PC-3 (cell line): ENCODE data around the gene ATP2B3.

Experiments used
- EZH2 ChIP-seq: fragments of 300-600 bp; sonication (generic); IDR thresholded peaks from one replicate; pipeline ENCODE4 v1.6.1; 2017; ENCODE audit warnings: antibody characterized with exemption, mild to moderate bottlenecking, low read length; ENCODE audit not compliant: unreplicated experiment
- EZH2phosphoT487 ChIP-seq: fragments of 300-600 bp; sonication (generic); IDR thresholded peaks from 2 replicates; pipeline ENCODE4 v1.6.1; 2018; ENCODE audit warnings: mild to moderate bottlenecking, antibody characterized with exemption, low read length, borderline replicate concordance
- TF ChIP-seq, protein P1 (sequence below): fragments of 300-600 bp; sonication (generic); conservative IDR thresholded peaks from 2 replicates; pipeline ENCODE4 v1.5.1; 2017; ENCODE audit warnings: antibody characterized with exemption, low read depth, mild to moderate bottlenecking, low read length

DNA sequence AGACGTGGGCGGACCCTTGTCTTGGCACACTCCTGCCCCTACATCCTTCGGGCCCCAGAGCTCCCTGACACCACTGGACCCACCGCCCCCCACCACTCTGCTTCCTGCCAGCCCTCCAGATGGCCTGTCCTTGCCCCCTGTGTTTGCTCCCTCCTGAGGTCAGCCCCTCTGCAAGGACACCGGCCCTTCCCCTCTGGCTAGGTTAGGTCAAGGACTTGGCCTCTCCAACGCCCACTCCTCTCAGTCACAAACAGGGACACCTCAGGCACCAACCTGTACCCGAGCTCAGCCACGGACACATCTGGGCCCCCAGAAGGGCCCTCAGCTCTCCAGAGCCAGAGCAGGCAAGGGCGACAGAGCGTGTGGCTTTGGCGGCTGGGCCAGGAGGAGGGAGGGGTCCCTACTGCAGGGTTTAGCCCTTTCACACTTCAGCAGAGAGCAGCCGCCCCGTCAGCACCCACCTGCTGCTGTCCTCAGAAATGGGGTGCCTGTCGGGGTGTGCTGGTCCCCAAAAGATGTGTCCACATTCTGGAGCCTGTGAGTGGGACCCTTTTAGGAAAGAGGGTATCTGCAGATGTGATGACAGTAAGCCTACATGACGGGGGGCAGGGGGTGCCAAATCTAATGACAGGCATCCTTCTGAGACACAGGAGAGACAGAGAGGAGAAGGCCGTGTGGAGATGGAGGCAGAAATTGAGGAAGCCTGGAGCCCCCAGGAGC, 106.0 kb downstream of the ATP2B3 start:
- TF ChIP-seq, protein P1, sequence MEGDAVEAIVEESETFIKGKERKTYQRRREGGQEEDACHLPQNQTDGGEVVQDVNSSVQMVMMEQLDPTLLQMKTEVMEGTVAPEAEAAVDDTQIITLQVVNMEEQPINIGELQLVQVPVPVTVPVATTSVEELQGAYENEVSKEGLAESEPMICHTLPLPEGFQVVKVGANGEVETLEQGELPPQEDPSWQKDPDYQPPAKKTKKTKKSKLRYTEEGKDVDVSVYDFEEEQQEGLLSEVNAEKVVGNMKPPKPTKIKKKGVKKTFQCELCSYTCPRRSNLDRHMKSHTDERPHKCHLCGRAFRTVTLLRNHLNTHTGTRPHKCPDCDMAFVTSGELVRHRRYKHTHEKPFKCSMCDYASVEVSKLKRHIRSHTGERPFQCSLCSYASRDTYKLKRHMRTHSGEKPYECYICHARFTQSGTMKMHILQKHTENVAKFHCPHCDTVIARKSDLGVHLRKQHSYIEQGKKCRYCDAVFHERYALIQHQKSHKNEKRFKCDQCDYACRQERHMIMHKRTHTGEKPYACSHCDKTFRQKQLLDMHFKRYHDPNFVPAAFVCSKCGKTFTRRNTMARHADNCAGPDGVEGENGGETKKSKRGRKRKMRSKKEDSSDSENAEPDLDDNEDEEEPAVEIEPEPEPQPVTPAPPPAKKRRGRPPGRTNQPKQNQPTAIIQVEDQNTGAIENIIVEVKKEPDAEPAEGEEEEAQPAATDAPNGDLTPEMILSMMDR = no peak
- no peak for TF ChIP-seq EZH2
- no peak for TF ChIP-seq EZH2phosphoT487
